ACHN (cell line): ENCODE results near the gene SMLR1.

Source experiments
- DNase-seq: peaks from one replicate; pipeline ENCODE4 v3.0.0-alpha.2; 2015
- in situ Hi-C: cut with HindIII; loops from 2 replicates; pipeline ENCODE4 v1.10.0; 2017; ENCODE audit warnings: low sequenced_read_pairs, low pct_ligation_motif_present, low pct_unique_long_range_greater_than_20kb

SMLR1 gene

DNA sequence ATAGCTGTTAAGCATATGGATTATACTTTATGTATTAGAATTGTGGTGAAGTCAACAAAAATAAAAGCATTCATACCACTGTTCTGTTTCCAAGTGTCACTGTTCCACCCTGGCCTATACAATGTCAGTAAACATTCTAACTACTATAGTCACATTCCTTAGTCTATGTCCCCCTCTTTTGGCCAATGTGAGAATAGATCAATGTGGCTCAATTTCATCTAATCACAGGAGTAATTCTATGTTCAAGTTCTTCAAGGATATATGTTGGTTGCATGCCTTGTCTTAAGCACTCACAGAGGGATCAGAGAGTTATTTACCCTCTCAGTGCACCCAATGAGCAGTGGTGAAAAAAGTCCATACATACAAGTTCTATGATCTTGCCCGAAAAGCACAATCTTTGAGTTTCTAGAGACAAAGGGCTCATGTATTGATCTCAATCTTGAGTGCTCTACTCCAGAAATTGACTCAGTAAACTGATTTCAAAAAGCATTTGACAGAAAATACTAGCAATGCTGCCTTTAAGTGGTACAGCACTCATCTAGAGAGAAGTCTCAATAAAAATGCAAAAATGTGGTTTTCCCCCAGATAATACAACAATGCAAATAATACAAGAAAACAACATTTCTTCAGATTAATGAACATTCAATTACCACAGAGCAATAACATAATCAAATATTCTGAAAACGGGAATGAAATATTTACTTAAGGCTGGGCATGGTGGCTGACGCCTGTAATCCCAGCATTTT is 16.5 kb downstream of the SMLR1 start:
- in situ Hi-C loops, result no loop called here
- DNase-seq, result peak; percentile 22

DNA sequence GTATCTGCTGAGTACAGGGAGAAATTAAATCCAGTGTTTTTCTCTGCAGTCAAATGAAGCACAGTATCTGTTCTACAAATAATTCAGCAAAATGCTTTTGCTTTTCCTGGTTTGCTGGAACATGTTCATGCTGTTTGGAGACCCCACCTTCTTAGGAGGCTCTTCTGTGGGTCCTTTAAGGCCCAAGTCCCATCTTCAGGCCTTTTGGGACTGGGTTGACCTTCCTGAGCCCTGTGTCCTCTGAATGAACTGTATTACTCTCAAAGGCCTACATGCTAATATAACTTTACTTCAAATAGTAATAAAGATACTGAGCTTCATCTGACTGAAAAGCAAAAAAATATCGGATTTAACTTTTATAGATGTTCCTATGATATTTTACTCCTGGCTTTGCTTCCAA is 19.3 kb downstream of the SMLR1 start:
- in situ Hi-C loops, result no loop called here

GRCh38 chr6:130847001-130847910 is 20.1 kb downstream of the SMLR1 start:
- in situ Hi-C loops, result no loop called here

More for the DNA sequence above, 19.3 kb downstream of the SMLR1 start:
- DNase-seq, result no peak

DNA sequence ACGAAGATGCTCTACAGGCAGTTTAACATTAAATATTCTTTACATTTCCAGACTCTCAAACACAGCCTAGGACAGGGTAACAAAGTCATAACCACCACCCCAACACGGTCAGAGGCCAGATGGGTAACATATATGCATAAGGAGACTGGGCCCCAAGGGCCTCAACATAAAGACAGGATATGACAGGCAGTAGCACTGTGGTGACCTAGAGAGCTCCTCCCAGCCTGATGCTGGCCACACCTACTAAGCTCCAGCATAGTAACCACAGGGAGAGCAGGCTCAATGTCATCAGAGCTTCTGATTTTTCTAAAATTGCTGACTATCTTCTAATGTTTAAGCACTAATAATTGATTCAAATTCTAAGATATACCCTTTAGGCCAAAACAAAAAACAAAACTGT is 21.7 kb downstream of the SMLR1 start:
- in situ Hi-C loops, result no loop called here
- DNase-seq, result no peak

More at GRCh38 chr6:130847001-130847910, 20.1 kb downstream of the SMLR1 start:
- DNase-seq, result no peak

- no peak for DNase-seq
- in situ Hi-C loops, result no loop called here
These were observed 22.4 kb downstream of the SMLR1 start for GRCh38 chr6:130849594-130849993.

GRCh38 chr6:130851026-130851425 is 23.8 kb downstream of the SMLR1 start:
- DNase-seq, result no peak
- in situ Hi-C loops, result no loop called here

GRCh38 chr6:130852844-130853554 is 25.8 kb downstream of the SMLR1 start:
- DNase-seq, result no peak

GRCh38 chr6:130853555-130854183 is 26.5 kb downstream of the SMLR1 start:
- in situ Hi-C loops, result no loop called here
- DNase-seq, result no peak

More at GRCh38 chr6:130852844-130853554, 25.8 kb downstream of the SMLR1 start:
- in situ Hi-C loops, result no loop called here

- no peak for DNase-seq
- in situ Hi-C loops, result no loop called here
These were observed 30.8 kb downstream of the SMLR1 start for GRCh38 chr6:130858054-130858453.

DNA sequence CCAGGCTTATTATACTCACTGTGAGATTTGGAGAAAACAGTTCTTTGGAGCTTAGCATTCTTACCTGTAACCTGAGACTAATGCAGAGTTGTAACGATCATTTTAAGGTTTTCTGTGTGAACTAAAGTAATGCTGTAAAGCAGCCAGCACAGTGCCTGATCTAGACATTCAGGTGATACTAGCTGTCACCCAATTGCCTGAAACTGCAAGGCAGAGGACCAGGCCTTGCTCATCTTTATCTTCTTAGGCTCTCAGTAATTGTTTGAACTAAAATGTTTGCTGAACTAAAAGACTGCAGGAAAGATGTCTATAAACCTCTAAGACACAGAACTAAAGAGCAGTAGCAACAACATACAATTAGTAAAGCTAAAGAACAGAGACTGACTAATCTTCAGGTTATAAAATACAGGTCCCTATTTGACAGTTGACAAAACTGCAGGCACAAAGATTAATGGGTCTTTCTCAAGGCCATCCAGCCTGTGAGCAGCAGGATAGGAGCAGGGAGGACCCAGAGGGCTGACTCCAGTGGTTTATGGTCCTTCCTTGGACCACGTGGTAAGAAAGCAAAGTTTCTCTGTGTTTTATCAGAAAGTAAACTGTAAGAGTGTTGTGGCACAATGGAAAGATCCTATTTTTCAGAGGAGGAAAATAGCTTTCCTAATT is 31.4 kb downstream of the SMLR1 start:
- in situ Hi-C loops, result no loop called here
- no peak for DNase-seq

- in situ Hi-C loops, result no loop called here
These were observed 32.1 kb downstream of the SMLR1 start for GRCh38 chr6:130859161-130859867.

DNA sequence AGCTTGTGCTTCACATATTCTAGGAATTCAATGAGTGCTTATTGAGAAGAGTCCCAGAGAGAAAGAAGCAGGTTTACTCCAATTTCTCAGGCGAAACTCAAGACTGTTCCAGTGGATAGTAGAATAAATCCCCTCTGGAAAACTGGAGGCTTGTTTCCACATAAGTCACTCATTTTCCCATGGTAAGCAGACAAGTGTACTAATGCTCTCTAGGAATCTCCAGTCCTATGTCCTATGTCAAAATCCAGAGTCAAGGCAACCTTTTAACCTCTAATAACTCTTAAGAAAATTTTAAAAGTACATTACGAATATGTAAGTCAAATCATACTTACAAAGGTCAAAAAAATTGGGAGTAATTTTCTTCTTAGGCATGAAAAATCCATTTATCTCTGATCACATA is 35.2 kb downstream of the SMLR1 start:
- in situ Hi-C loops, result no loop called here
- DNase-seq, result no peak

More at GRCh38 chr6:130859161-130859867, 32.1 kb downstream of the SMLR1 start:
- no peak for DNase-seq

- in situ Hi-C loops, result no loop called here
- DNase-seq, result no peak
These were observed 36.4 kb downstream of the SMLR1 start for GRCh38 chr6:130863415-130864230.

GRCh38 chr6:130864344-130864743 is 37.1 kb downstream of the SMLR1 start:
- in situ Hi-C loops, result no loop called here
- DNase-seq, result no peak

GRCh38 chr6:130865793-130866192 is 38.6 kb downstream of the SMLR1 start:
- DNase-seq, result no peak
- in situ Hi-C loops, result no loop called here

DNA sequence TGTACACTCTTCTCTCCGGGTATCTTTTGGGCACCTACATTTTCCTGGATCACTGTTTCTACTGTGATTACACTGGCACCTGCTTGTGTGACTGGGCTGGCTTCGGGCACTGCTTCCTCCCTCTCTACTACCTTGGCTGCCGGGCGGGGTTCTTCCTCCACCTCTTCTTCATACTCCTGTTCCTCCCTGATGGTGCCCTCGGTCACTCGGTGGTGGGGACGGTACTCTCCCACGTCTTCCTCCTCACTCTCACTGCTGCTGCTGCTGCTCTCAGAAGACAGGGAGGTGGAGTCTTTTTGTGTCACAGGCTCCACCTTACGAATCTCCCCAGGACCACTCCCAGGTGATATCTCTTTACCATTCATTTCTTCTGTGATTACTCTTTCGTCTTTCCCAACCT is 42.5 kb downstream of the SMLR1 start:
- DNase-seq, result no peak
- in situ Hi-C loops, result no loop called here
